HepG2 (cell line): ENCODE measurements around the gene ARAP1. TPM values are rescaled to one million over a fixed set of nuclear protein-coding genes. Genes with fewer than 3 reads are reported as not detected.

ENCODE experiments used
- AGO2 ChIP-seq: fragments of 200-400 bp; formaldehyde crosslinking; optimal IDR thresholded peaks from 2 replicates; pipeline ENCODE3; 2017; ENCODE audit warnings: mild to moderate bottlenecking, low read depth, low read length, moderate library complexity
- ELF3 ChIP-seq: IDR thresholded peaks from 2 replicates; pipeline ENCODE4 v1.6.1; 2016; ENCODE audit warnings: missing genetic modification reagents, missing compliant biosample characterization
- HNF4A ChIP-seq: sonication (generic); formaldehyde crosslinking; IDR thresholded peaks from 2 replicates; pipeline ENCODE4 v1.4.0; 2020; ENCODE audit warnings: missing genetic modification reagents
- JARID2 ChIP-seq: sonication (generic); formaldehyde crosslinking; IDR thresholded peaks from 2 replicates; pipeline ENCODE4 v1.8.1; 2023; ENCODE audit warnings: missing genetic modification reagents, inconsistent platforms; ENCODE audit not compliant: insufficient replicate concordance
- NCOA1 ChIP-seq: sonication (generic); formaldehyde crosslinking; IDR thresholded peaks from 2 replicates; pipeline ENCODE4 v1.9.0; 2021; ENCODE audit warnings: missing genetic modification reagents
- PAX8 ChIP-seq: sonication (generic); formaldehyde crosslinking; IDR thresholded peaks from 2 replicates; pipeline ENCODE4 v1.8.0; 2022; ENCODE audit warnings: mild to moderate bottlenecking, missing genetic modification reagents, borderline replicate concordance
- SAP130 ChIP-seq: IDR thresholded peaks from 2 replicates; pipeline ENCODE4 v1.6.1; 2016; ENCODE audit warnings: low read depth
- ZNF121 ChIP-seq: sonication (generic); formaldehyde crosslinking; IDR thresholded peaks from 2 replicates; pipeline ENCODE4 v1.5.0; 2020; ENCODE audit warnings: mild to moderate bottlenecking, missing genetic modification reagents
- ZNF296 ChIP-seq: sonication (generic); formaldehyde crosslinking; conservative IDR thresholded peaks from 2 replicates; pipeline ENCODE4 v1.5.0; 2020; ENCODE audit warnings: mild to moderate bottlenecking, missing genetic modification reagents
- ZNF546 ChIP-seq: sonication (generic); formaldehyde crosslinking; conservative IDR thresholded peaks from 2 replicates; pipeline ENCODE4 v1.8.1; 2023; ENCODE audit warnings: mild to moderate bottlenecking, missing genetic modification reagents
- ZNF737 ChIP-seq: sonication (generic); formaldehyde crosslinking; IDR thresholded peaks from 2 replicates; pipeline ENCODE4 v1.5.0; 2020; ENCODE audit warnings: missing genetic modification reagents, mild to moderate bottlenecking, borderline replicate concordance
- ZNF746 ChIP-seq: sonication (generic); formaldehyde crosslinking; IDR thresholded peaks from 2 replicates; pipeline ENCODE4 v1.8.0; 2022; ENCODE audit warnings: mild to moderate bottlenecking, missing genetic modification reagents
- ZNF781 ChIP-seq: sonication (generic); formaldehyde crosslinking; IDR thresholded peaks from 2 replicates; pipeline ENCODE4 v1.5.1; 2020; ENCODE audit warnings: borderline replicate concordance, mild to moderate bottlenecking, missing genetic modification reagents; ENCODE audit errors: not compliant biosample characterization
- ZUFSP ChIP-seq: sonication (generic); formaldehyde crosslinking; IDR thresholded peaks from 2 replicates; pipeline ENCODE4 v1.9.0; 2021; ENCODE audit warnings: missing genetic modification reagents, mild to moderate bottlenecking, borderline replicate concordance
- ZXDC ChIP-seq: sonication (generic); formaldehyde crosslinking; IDR thresholded peaks from 2 replicates; pipeline ENCODE4 v1.5.0; 2020; ENCODE audit warnings: mild to moderate bottlenecking, missing genetic modification reagents
- polyA plus RNA-seq, 8 experiments: library from polyadenylated mRNA; depleted of rRNA in 3 of 8; stranded (reverse) in 7 of 8; unstranded in 1 of 8; fragments of >200 nt; fragmentation: Illumina TruSeq in 4 of 8; extraction: Trizol in 4 of 8; gene quantifications; 2 replicates each; pipeline versions ENCODE4 v1.2.1 to v1.2.3, GENCODE V29; 2011 to 2016; ENCODE audit warnings: low read depth in 4 of 8, missing spikeins in 1 of 8, mixed read lengths in 1 of 8; ENCODE audit not compliant: insufficient read depth in 1 of 8
- total RNA-seq, 5 experiments: library from RNA; depleted of rRNA; stranded (reverse); fragments of >200 nt; fragmentation: Illumina TruSeq; extraction: Trizol; gene quantifications; 2 replicates each; pipeline ENCODE4 v1.2.3, GENCODE V29; 2016; ENCODE audit warnings: low read depth in 1 of 5
- TF ChIP-seq, protein P1 (sequence below): sonication (generic); formaldehyde crosslinking; IDR thresholded peaks from 2 replicates; pipeline ENCODE4 v1.9.0; 2021; ENCODE audit warnings: missing genetic modification reagents, borderline replicate concordance

Gene ARAP1
- total and polyA plus RNA-seq, 2 of the 13 experiments (the other 11 are each of a cell fraction or from before 2014, with no cell fraction given): 43.2 to 55.5 TPM

DNA sequence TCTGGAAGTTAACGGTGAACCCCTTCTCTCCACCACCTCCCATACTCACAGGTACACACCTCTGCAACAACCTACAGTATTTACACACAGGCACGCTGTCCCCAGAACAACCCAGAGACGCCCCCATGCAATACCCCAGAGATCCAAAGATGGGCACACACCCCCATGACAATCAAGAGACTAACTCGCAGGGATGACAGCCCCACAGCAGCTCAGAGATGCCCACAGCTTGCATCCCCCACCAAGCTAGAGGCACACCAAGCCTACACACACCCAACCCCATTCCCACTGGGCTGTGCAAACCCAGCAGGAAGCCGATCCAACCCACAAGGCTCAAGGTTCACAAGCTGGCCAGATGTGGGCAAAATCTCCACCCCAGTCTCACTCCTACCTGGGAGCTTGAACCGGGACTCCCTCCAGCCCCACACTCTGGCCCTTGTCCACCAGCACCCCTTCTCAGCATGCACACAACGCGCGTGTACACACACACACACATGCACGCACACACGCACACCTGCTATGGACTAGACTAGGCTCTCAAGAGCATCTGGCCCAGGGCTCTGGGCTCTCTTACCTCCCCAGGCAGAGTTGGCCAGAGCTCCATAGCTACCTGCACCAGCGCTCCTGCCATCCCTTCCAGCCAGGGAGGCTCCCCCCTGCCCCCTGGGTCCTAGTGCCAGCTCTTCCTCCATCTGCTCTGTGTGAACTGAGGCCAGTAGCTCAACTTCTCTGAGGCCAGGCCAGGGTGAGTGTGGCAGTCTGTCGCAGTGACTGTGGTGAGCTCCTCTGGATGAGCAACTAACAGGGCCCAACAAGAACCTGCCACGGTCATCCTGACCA, 30.1 kb upstream of the ARAP1 start (continued):
- TF ChIP-seq, protein P1, sequence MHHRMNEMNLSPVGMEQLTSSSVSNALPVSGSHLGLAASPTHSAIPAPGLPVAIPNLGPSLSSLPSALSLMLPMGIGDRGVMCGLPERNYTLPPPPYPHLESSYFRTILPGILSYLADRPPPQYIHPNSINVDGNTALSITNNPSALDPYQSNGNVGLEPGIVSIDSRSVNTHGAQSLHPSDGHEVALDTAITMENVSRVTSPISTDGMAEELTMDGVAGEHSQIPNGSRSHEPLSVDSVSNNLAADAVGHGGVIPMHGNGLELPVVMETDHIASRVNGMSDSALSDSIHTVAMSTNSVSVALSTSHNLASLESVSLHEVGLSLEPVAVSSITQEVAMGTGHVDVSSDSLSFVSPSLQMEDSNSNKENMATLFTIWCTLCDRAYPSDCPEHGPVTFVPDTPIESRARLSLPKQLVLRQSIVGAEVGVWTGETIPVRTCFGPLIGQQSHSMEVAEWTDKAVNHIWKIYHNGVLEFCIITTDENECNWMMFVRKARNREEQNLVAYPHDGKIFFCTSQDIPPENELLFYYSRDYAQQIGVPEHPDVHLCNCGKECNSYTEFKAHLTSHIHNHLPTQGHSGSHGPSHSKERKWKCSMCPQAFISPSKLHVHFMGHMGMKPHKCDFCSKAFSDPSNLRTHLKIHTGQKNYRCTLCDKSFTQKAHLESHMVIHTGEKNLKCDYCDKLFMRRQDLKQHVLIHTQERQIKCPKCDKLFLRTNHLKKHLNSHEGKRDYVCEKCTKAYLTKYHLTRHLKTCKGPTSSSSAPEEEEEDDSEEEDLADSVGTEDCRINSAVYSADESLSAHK: no peak
- TF ChIP-seq ZNF296: no peak
- TF ChIP-seq ZNF546 (CRISPR knock-in tag): no peak
- TF ChIP-seq HNF4A (CRISPR knock-in tag): peak; percentile 86
- TF ChIP-seq ZUFSP (CRISPR knock-in tag): no peak
- no peak for TF ChIP-seq ZNF121 (CRISPR knock-in tag)
- TF ChIP-seq NCOA1 (CRISPR knock-in tag): no peak
- TF ChIP-seq ZNF781 (CRISPR knock-in tag): no peak
- no peak for TF ChIP-seq ZNF737 (CRISPR knock-in tag)
- TF ChIP-seq AGO2: peak; percentile 67
- TF ChIP-seq PAX8: no peak
- TF ChIP-seq JARID2 (CRISPR knock-in tag): no peak
- no peak for TF ChIP-seq ZXDC
- TF ChIP-seq ZNF746 (CRISPR knock-in tag): no peak
- peak; percentile 7 for TF ChIP-seq ELF3
- TF ChIP-seq SAP130: peak; percentile 65
